GM12878 (cell line): ENCODE measurements around the gene HSP90AA1. TPM values are rescaled to one million over a fixed set of nuclear protein-coding genes. Genes with fewer than 3 reads are reported as not detected.

Source experiments
- ATAC-seq: fragments of 200-7000 bp; cut with Tn5 transposase; 3 replicates; pipeline ENCODE4 v1.9.1; 2020; ENCODE audit warnings: mild to moderate bottlenecking, moderate library complexity
- BruUV-seq: library from RNA; stranded (reverse); fragments of 400-500 nt; replicated peaks from 2 replicates; lab custom pipeline; 2021; lab: Mats Ljungman, UMichigan
- CTCF ChIA-PET: fragments of 300-600 bp; sonication (Branson Sonifier 250); formaldehyde crosslinking; extraction: SDS; loops from one replicate; lab custom pipeline; 2021; ENCODE audit warnings: inconsistent platforms; lab: Yijun Ruan, JAX
- POLR2A ChIA-PET: fragments of 350-600 bp; formaldehyde crosslinking; extraction: SDS; loops from one replicate; lab custom pipeline; 2021; ENCODE audit warnings: inconsistent platforms; lab: Charles Lee
- RAD21 ChIA-PET: fragments of 300-600 bp; sonication (Branson Sonifier 250); formaldehyde crosslinking; loops from one replicate; lab custom pipeline; 2023; ENCODE audit warnings: antibody characterized with exemption; ENCODE audit not compliant: unreplicated experiment; lab: Charles Lee
- SMC1A ChIA-PET: fragments of 300-600 bp; sonication (Branson Sonifier 250); formaldehyde crosslinking; loops from one replicate; lab custom pipeline; 2023; ENCODE audit not compliant: unreplicated experiment, uncharacterized antibody; lab: Charles Lee
- DNase-seq: peaks from one replicate; pipeline ENCODE4 v3.0.0-alpha.2; 2011; ENCODE audit warnings: low read depth, low spot score
- FAIRE-seq: peaks from 3 replicates; lab custom pipeline; 2011; peaks lifted over from hg19 to GRCh38; lab: Jason Lieb, UNC
- H2AFZ ChIP-seq: 2 replicates; pipeline ENCODE4 v1.6.0; 2011; ENCODE audit warnings: low read depth, low read length, control low read depth; ENCODE audit not compliant: control insufficient read depth
- H3K27ac ChIP-seq: 2 replicates; pipeline ENCODE4 v1.5.1; 2011; ENCODE audit warnings: control low read depth; ENCODE audit not compliant: control insufficient read depth, insufficient read depth
- H3K27me3 ChIP-seq, 2 experiments: replicated peaks in 1 of 2; 2 replicates each; pipeline versions ENCODE4 v1.6.0 to v1.6.1; 2011; ENCODE audit warnings: low read length in 1 of 2; ENCODE audit not compliant: control insufficient read depth in 2 of 2, insufficient read depth in 2 of 2
- H3K36me3 ChIP-seq, 2 experiments: 2 replicates each; pipeline ENCODE4 v1.5.1; 2011; ENCODE audit warnings: low read length in 1 of 2; ENCODE audit not compliant: control insufficient read depth in 2 of 2, insufficient read depth in 2 of 2
- H3K4me1 ChIP-seq: 2 replicates; pipeline ENCODE4 v1.6.1; 2011; ENCODE audit warnings: mild to moderate bottlenecking, low read length, moderate library complexity, mixed read lengths; ENCODE audit not compliant: control insufficient read depth, insufficient read depth
- H3K4me2 ChIP-seq: 2 replicates; pipeline ENCODE4 v1.6.0; 2011; ENCODE audit warnings: control low read depth; ENCODE audit not compliant: control insufficient read depth, insufficient read depth
- H3K4me3 ChIP-seq: fragments of 200-600 bp; sonication (generic); 2 replicates; pipeline ENCODE4 v1.5.1; 2016
- H3K79me2 ChIP-seq: 2 replicates; pipeline ENCODE4 v1.6.0; 2011; ENCODE audit warnings: low read length; ENCODE audit not compliant: control insufficient read depth, insufficient read depth
- H3K9ac ChIP-seq: 2 replicates; pipeline ENCODE4 v1.8.0; 2011; ENCODE audit warnings: low read length, control low read depth, mixed read lengths; ENCODE audit not compliant: control insufficient read depth, insufficient read depth
- H3K9me3 ChIP-seq: replicated peaks from 3 replicates; pipeline ENCODE4 v1.5.1; 2011; ENCODE audit warnings: mild to moderate bottlenecking, low read length; ENCODE audit not compliant: control insufficient read depth, insufficient read depth
- H4K20me1 ChIP-seq: 2 replicates; pipeline ENCODE4 v1.6.0; 2011; ENCODE audit not compliant: control insufficient read depth, insufficient read depth
- ASH2L ChIP-seq: fragments of 300-600, 200-600 bp; sonication (generic); IDR thresholded peaks from 2 replicates; pipeline ENCODE4 v1.6.1; 2017; ENCODE audit warnings: low read depth, mild to moderate bottlenecking, borderline replicate concordance
- ATF7 ChIP-seq: fragments of 450-650 bp; IDR thresholded peaks from 2 replicates; pipeline ENCODE4 v1.6.1; 2016; ENCODE audit warnings: low read depth, mild to moderate bottlenecking
- BCL11A ChIP-seq: IDR thresholded peaks from 2 replicates; pipeline ENCODE4 v1.6.1; 2011; ENCODE audit warnings: low read depth, low read length
- BHLHE40 ChIP-seq, 2 experiments: fragments of 450-650 bp in 1 of 2; IDR thresholded peaks; 2 replicates each; pipeline ENCODE4 v1.6.1; 2011 to 2017; ENCODE audit warnings: low read depth in 2 of 2, borderline replicate concordance in 1 of 2, improper control_type of control experiment in 1 of 2, low read length in 1 of 2, mild to moderate bottlenecking in 1 of 2
- CHD1 ChIP-seq: IDR thresholded peaks from 2 replicates; pipeline ENCODE4 v1.6.1; 2012; ENCODE audit warnings: low read depth, low read length, improper control_type of control experiment
- LARP7 ChIP-seq: fragments of 450-650 bp; IDR thresholded peaks from 2 replicates; pipeline ENCODE4 v1.6.1; 2017; ENCODE audit warnings: mild to moderate bottlenecking
- MXI1 ChIP-seq: fragments of 150-350 bp; IDR thresholded peaks from 2 replicates; pipeline ENCODE4 v1.6.1; 2011; ENCODE audit warnings: low read depth, mild to moderate bottlenecking, inconsistent platforms, low read length, improper control_type of control experiment
- RFX5 ChIP-seq: IDR thresholded peaks from 2 replicates; pipeline ENCODE4 v1.6.1; 2011; ENCODE audit warnings: low read depth, low read length, improper control_type of control experiment
- STAT1 ChIP-seq: fragments of 450-650 bp; conservative IDR thresholded peaks from 2 replicates; pipeline ENCODE4 v1.6.1; 2014; ENCODE audit warnings: antibody characterized with exemption, mild to moderate bottlenecking
- TCF3 ChIP-seq: IDR thresholded peaks from 2 replicates; pipeline ENCODE4 v1.6.1; 2012; ENCODE audit warnings: low read depth, mild to moderate bottlenecking, low read length, borderline replicate concordance; ENCODE audit not compliant: insufficient read depth
- WGBS: methylation state at CpG from one replicate; pipeline ENCODE4 v1.1.6; 2016; ENCODE audit warnings: low lambda C conversion rate; ENCODE audit not compliant: insufficient replicate concordance, insufficient coverage; ENCODE audit errors: missing lambda C conversion rate; 5-methylcytosine and 5-hydroxymethylcytosine counted together
- in situ Hi-C: fragments of 300-500 bp; cut with MboI; formaldehyde crosslinking; loops from 9 replicates; pipeline ENCODE4 v1.14.3; 2018; ENCODE audit warnings: mixed read lengths
- intact Hi-C: fragments of 100-400 bp; cut with micrococcal nuclease; formaldehyde crosslinking; loops from one replicate; pipeline ENCODE4 v1.14.2; 2022; ENCODE audit not compliant: unreplicated experiment
- polyA plus RNA-seq, 11 experiments: library from polyadenylated mRNA; depleted of rRNA in 4 of 11; unstranded in 6 of 11; stranded (reverse) in 5 of 11; fragments of >200 nt; fragmentation: Nextera tagmentation in 4 of 11; fragmentation: Illumina TruSeq in 1 of 11; extraction: Ambion mirVana in 4 of 11; extraction: Trizol in 1 of 11; gene quantifications; 1 replicate in 1 of 11; 2 replicates in 10 of 11; pipeline versions ENCODE4 v1.2.1 to v1.2.3, GENCODE V29; 2011 to 2016; ENCODE audit warnings: inconsistent platforms in 2 of 11, missing spikeins in 2 of 11, low read depth in 1 of 11
- total RNA-seq, 4 experiments: library from RNA; depleted of rRNA in 3 of 4; stranded (reverse); fragments of >200 nt in 3 of 4; fragmentation: Illumina TruSeq in 1 of 4; extraction: Trizol in 1 of 4; gene quantifications; 2 replicates each; pipeline versions ENCODE4 v1.2.1 to v1.2.3, GENCODE V29; 2013 to 2021
- TF ChIP-seq, protein P1 (sequence below): IDR thresholded peaks from 2 replicates; pipeline ENCODE4 v1.6.1; 2011; ENCODE audit warnings: low read depth, mild to moderate bottlenecking, low read length, moderate library complexity, borderline replicate concordance; ENCODE audit errors: extremely low read depth
- TF ChIP-seq, protein P2 (sequence below): fragments of 450-650 bp; formaldehyde crosslinking; IDR thresholded peaks from 2 replicates; pipeline ENCODE4 v1.5.0; 2022; ENCODE audit warnings: mild to moderate bottlenecking, missing genetic modification characterization
- TF ChIP-seq, protein P3 (sequence below): fragments of 450-650 bp; formaldehyde crosslinking; IDR thresholded peaks from 2 replicates; pipeline ENCODE4 v1.4.0; 2020; ENCODE audit warnings: mild to moderate bottlenecking, moderate library complexity
- TF ChIP-seq, protein P4 (sequence below): fragments of 150-350 bp; IDR thresholded peaks from 2 replicates; pipeline ENCODE4 v1.6.1; 2016; ENCODE audit warnings: low read depth, low read length

The HSP90AA1 gene
- total and polyA plus RNA-seq, 10 of the 15 experiments (the other 5 are each of a cell fraction or from before 2014, with no cell fraction given): 262 to 1,315 (median 635) TPM

DNA sequence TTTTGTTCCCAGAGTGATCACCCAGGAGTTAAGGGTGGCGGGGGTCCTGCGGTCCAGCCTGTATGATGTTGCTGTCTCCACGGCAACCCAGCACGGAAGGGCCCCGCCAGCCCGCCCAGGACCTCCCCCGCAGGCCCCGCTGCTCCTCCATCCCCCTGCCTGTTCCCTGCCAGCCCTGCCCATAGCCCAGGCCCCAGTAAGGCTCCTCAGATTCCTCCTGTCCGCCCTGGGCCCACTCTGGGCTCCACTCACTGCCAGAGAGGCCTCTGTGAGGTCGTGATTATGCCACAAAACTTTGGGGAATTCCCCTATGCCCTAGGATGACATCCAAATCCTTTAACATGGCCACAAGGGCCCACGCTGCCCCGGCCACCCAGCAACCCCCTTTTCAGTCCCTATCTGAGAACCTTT is 20.8 kb downstream of the HSP90AA1 start:
- Histone ChIP-seq H3K9me3 (no peaks in the 10 kb centered on the region; the same call in 2 of the 3 replicates), H3K4me2 (no peak overlapping the region), H3K79me2 (no peaks in the 10 kb centered on the region), H4K20me1 (no peaks in the 10 kb centered on the region), H3K36me3 (no peaks in the 10 kb centered on the region), H2AFZ (no peak overlapping the region), H3K27me3 (no peaks in the 10 kb centered on the region), H3K4me3 (no peak overlapping the region), H3K9ac (no peak overlapping the region), H3K4me1 (no peaks in the 10 kb centered on the region), H3K27ac (no peak overlapping the region)
- ChIA-PET RAD21 (no interaction called here), CTCF (interaction anchor here (1.0 to 1.1 kb wide), 2 partner anchors 15 to 31 kb away, joined by 3 read pairs; no protein-coding TSS in a partner anchor), POLR2A (no interaction called here), SMC1A (no interaction called here)
- intact Hi-C loops (no loop called here), in situ Hi-C loops (no loop called here)
- no peak for FAIRE-seq
- WGBS: 54% methylated on average over 10 of the region's 12 CpGs
- no peak for DNase-seq
- BruUV-seq: no TSS peak
- ATAC-seq: peak; percentile 10; the same call in 2 of the 3 replicates
- TF ChIP-seq BCL11A (no peak), TCF3 (no peak), LARP7 (no peak), BHLHE40 (IDR thresholded peaks at IDR 0.05; ENCODE audit: borderline replicate concordance in 1 of 2, low read depth in 2 of 2, low read length in 1 of 2) (no peak), CHD1 (no peak), ASH2L (no peak), MXI1 (no peak), ATF7 (no peak), RFX5 (no peak), STAT1 (no peak)
- TF ChIP-seq, protein P1, sequence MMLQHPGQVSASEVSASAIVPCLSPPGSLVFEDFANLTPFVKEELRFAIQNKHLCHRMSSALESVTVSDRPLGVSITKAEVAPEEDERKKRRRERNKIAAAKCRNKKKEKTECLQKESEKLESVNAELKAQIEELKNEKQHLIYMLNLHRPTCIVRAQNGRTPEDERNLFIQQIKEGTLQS: no peak
- TF ChIP-seq, protein P2, sequence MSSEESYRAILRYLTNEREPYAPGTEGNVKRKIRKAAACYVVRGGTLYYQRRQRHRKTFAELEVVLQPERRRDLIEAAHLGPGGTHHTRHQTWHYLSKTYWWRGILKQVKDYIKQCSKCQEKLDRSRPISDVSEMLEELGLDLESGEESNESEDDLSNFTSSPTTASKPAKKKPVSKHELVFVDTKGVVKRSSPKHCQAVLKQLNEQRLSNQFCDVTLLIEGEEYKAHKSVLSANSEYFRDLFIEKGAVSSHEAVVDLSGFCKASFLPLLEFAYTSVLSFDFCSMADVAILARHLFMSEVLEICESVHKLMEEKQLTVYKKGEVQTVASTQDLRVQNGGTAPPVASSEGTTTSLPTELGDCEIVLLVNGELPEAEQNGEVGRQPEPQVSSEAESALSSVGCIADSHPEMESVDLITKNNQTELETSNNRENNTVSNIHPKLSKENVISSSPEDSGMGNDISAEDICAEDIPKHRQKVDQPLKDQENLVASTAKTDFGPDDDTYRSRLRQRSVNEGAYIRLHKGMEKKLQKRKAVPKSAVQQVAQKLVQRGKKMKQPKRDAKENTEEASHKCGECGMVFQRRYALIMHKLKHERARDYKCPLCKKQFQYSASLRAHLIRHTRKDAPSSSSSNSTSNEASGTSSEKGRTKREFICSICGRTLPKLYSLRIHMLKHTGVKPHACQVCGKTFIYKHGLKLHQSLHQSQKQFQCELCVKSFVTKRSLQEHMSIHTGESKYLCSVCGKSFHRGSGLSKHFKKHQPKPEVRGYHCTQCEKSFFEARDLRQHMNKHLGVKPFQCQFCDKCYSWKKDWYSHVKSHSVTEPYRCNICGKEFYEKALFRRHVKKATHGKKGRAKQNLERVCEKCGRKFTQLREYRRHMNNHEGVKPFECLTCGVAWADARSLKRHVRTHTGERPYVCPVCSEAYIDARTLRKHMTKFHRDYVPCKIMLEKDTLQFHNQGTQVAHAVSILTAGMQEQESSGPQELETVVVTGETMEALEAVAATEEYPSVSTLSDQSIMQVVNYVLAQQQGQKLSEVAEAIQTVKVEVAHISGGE (CRISPR knock-in tag): no peak
- TF ChIP-seq, protein P3, sequence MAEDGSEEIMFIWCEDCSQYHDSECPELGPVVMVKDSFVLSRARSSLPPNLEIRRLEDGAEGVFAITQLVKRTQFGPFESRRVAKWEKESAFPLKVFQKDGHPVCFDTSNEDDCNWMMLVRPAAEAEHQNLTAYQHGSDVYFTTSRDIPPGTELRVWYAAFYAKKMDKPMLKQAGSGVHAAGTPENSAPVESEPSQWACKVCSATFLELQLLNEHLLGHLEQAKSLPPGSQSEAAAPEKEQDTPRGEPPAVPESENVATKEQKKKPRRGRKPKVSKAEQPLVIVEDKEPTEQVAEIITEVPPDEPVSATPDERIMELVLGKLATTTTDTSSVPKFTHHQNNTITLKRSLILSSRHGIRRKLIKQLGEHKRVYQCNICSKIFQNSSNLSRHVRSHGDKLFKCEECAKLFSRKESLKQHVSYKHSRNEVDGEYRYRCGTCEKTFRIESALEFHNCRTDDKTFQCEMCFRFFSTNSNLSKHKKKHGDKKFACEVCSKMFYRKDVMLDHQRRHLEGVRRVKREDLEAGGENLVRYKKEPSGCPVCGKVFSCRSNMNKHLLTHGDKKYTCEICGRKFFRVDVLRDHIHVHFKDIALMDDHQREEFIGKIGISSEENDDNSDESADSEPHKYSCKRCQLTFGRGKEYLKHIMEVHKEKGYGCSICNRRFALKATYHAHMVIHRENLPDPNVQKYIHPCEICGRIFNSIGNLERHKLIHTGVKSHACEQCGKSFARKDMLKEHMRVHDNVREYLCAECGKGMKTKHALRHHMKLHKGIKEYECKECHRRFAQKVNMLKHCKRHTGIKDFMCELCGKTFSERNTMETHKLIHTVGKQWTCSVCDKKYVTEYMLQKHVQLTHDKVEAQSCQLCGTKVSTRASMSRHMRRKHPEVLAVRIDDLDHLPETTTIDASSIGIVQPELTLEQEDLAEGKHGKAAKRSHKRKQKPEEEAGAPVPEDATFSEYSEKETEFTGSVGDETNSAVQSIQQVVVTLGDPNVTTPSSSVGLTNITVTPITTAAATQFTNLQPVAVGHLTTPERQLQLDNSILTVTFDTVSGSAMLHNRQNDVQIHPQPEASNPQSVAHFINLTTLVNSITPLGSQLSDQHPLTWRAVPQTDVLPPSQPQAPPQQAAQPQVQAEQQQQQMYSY (CRISPR knock-in tag): no peak
- TF ChIP-seq, protein P4, sequence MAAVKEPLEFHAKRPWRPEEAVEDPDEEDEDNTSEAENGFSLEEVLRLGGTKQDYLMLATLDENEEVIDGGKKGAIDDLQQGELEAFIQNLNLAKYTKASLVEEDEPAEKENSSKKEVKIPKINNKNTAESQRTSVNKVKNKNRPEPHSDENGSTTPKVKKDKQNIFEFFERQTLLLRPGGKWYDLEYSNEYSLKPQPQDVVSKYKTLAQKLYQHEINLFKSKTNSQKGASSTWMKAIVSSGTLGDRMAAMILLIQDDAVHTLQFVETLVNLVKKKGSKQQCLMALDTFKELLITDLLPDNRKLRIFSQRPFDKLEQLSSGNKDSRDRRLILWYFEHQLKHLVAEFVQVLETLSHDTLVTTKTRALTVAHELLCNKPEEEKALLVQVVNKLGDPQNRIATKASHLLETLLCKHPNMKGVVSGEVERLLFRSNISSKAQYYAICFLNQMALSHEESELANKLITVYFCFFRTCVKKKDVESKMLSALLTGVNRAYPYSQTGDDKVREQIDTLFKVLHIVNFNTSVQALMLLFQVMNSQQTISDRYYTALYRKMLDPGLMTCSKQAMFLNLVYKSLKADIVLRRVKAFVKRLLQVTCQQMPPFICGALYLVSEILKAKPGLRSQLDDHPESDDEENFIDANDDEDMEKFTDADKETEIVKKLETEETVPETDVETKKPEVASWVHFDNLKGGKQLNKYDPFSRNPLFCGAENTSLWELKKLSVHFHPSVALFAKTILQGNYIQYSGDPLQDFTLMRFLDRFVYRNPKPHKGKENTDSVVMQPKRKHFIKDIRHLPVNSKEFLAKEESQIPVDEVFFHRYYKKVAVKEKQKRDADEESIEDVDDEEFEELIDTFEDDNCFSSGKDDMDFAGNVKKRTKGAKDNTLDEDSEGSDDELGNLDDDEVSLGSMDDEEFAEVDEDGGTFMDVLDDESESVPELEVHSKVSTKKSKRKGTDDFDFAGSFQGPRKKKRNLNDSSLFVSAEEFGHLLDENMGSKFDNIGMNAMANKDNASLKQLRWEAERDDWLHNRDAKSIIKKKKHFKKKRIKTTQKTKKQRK: no peak
